ENCODE measurements around the gene RPL35. TPM values are rescaled to one million over a fixed set of nuclear protein-coding genes. Genes with fewer than 3 reads are reported as not detected.

RPL35 gene
- total and polyA plus RNA-seq, 2 experiments from 2014 or later, result 1,202 to 4,143 TPM

- Histone ChIP-seq H3K36me3 (ENCODE audit: insufficient read depth) (peaks cover 8% of the 10 kb centered on the region), H3K4me1 (ENCODE audit: insufficient read depth) (peaks cover 3% of the 10 kb centered on the region; the same call in 1 of the 2 replicates), H2AFZ (peak overlapping the region; percentile 95), H3K27me3 (ENCODE audit: insufficient read depth) (no peaks in the 10 kb centered on the region), H3K4me3 (peak overlapping the region; percentile 59), H3K9me2 (ENCODE audit: insufficient read depth) (no peaks in the 10 kb centered on the region), H3K4me2 (peak overlapping the region; percentile 76), H4K20me1 (replicated peaks; ENCODE audit: insufficient read depth) (peaks cover 12% of the 10 kb centered on the region; the same call in 1 of the 2 replicates), H3K79me2 (replicated peaks; ENCODE audit: insufficient read depth) (0 out of 2 replicates have a peak, but pooled peaks cover 3% of the 10 kb centered on the region), H3K27ac (ENCODE audit: low read depth) (no peak overlapping the region), H3F3A (replicated peaks; ENCODE audit: low read depth) (peaks cover 32% of the 10 kb centered on the region)
- H3K36me3 Mint-ChIP-seq (ENCODE audit: low read depth), result peaks cover 21% of the 10 kb centered on the region
- H3K27ac Mint-ChIP-seq, result no peak overlapping the region
- TF ChIP-seq, protein P1, sequence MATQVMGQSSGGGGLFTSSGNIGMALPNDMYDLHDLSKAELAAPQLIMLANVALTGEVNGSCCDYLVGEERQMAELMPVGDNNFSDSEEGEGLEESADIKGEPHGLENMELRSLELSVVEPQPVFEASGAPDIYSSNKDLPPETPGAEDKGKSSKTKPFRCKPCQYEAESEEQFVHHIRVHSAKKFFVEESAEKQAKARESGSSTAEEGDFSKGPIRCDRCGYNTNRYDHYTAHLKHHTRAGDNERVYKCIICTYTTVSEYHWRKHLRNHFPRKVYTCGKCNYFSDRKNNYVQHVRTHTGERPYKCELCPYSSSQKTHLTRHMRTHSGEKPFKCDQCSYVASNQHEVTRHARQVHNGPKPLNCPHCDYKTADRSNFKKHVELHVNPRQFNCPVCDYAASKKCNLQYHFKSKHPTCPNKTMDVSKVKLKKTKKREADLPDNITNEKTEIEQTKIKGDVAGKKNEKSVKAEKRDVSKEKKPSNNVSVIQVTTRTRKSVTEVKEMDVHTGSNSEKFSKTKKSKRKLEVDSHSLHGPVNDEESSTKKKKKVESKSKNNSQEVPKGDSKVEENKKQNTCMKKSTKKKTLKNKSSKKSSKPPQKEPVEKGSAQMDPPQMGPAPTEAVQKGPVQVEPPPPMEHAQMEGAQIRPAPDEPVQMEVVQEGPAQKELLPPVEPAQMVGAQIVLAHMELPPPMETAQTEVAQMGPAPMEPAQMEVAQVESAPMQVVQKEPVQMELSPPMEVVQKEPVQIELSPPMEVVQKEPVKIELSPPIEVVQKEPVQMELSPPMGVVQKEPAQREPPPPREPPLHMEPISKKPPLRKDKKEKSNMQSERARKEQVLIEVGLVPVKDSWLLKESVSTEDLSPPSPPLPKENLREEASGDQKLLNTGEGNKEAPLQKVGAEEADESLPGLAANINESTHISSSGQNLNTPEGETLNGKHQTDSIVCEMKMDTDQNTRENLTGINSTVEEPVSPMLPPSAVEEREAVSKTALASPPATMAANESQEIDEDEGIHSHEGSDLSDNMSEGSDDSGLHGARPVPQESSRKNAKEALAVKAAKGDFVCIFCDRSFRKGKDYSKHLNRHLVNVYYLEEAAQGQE (IDR thresholded peaks at IDR 0.05; ENCODE audit: unreplicated experiment), result no peak
- no peak for TF ChIP-seq NANOG (IDR thresholded peaks at IDR 0.05; ENCODE audit: borderline replicate concordance)
- no peak for TF ChIP-seq ZNF331 (CRISPR knock-in tag; IDR thresholded peaks at IDR 0.05; ENCODE audit: low read depth)
- no peak for TF ChIP-seq CREB1 (CRISPR knock-in tag; IDR thresholded peaks at IDR 0.05; ENCODE audit: low read depth)
- TF ChIP-seq STAT1 (IDR thresholded peaks at IDR 0.05; ENCODE audit: unreplicated experiment), result no peak
- TF ChIP-seq POLR2AphosphoS5 (IDR thresholded peaks at IDR 0.05; ENCODE audit: low read depth), result no peak
- TF ChIP-seq ZNF462 (CRISPR knock-in tag; IDR thresholded peaks at IDR 0.05), result no peak
- no peak for TF ChIP-seq CTCF (conservative IDR thresholded peaks at IDR 0.05; ENCODE audit: low read depth in 2 of 2)
- TF ChIP-seq EZH2 (IDR thresholded peaks at IDR 0.05; ENCODE audit: low read depth, unreplicated experiment), result no peak
- TF ChIP-seq EZH2phosphoT487 (IDR thresholded peaks at IDR 0.05; ENCODE audit: unreplicated experiment), result no peak
- TF ChIP-seq ZNF114 (CRISPR knock-in tag; IDR thresholded peaks at IDR 0.05), result no peak
- TF ChIP-seq ETS1 (IDR thresholded peaks at IDR 0.05), result no peak
- no peak for TF ChIP-seq JUNB (IDR thresholded peaks at IDR 0.05; ENCODE audit: unreplicated experiment)
- peaks cover 13% of the 10 kb centered on the region for H3K4me1 Mint-ChIP-seq
- ATAC-seq, result no peak
- no peak for DNase-seq (ENCODE audit: low spot score)
- H3K27me3 Mint-ChIP-seq (ENCODE audit: insufficient read depth, low read depth, poor library complexity), result peaks cover 19% of the 10 kb centered on the region
- peak overlapping the region; percentile 73; the same call in 2 of the 3 replicates for H3K4me3 Mint-ChIP-seq
- peaks cover 3% of the 10 kb centered on the region; the same call in 1 of the 3 replicates for H3K9me3 Mint-ChIP-seq
Measured at GRCh38 chr9:124853605-124854143, 8.1 kb downstream of the RPL35 start.

Measured in GM23338 (cell line).